8988T (cell line): Measurements from ENCODE around the gene DCDC1.
"Not testable (repeated sequence)": the region's sequence is repeated elsewhere in the genome, so short reads cannot be mapped to it uniquely, and the experiment has no call there.

Source experiments
- DNase-seq: peaks from one replicate; pipeline ENCODE4 v3.0.0; 2011

The DCDC1 gene

GRCh38 chr11:31325160-31325559 is 44.4 kb downstream of the DCDC1 start:
- DNase-seq = no peak

DNA sequence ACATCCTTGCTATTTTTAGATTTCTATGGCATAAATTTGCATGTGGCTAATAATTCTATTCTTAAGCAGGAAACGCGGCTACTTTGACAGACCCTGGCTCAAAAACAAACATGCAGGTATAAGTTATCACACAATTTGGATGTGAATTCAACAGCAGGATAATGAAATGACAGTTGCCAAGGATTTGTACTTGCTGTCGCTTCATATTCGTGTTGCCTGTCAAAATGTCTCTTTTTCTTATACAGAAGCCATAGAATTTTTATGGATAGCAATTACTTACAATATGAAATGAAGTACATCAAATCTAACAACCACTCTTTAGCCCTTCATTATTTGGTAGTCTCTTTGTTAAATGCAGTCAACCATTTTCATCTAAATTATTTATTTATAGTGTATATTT is 46.4 kb downstream of the DCDC1 start:
- no peak for DNase-seq

DNA sequence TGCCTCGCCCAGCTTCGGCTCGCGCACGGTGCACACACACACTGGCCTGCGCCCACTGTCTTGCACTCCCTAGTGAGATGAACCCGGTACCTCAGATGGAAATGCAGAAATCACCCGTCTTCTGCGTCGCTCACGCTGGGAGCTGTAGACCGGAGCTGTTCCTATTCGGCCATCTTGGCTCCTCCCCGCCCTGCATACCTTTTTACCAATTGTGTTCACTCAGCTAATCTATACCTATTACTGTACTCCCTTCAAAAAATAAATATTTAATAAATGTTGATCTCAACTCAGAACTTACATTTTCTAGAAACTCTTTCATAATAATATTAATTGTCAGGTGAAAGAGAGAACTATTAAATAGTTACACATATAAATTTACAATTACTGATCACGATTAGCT is 48.0 kb downstream of the DCDC1 start:
- DNase-seq = not testable (repeated sequence)

GRCh38 chr11:31303644-31304180 is 65.8 kb downstream of the DCDC1 start:
- DNase-seq = no peak

DNA sequence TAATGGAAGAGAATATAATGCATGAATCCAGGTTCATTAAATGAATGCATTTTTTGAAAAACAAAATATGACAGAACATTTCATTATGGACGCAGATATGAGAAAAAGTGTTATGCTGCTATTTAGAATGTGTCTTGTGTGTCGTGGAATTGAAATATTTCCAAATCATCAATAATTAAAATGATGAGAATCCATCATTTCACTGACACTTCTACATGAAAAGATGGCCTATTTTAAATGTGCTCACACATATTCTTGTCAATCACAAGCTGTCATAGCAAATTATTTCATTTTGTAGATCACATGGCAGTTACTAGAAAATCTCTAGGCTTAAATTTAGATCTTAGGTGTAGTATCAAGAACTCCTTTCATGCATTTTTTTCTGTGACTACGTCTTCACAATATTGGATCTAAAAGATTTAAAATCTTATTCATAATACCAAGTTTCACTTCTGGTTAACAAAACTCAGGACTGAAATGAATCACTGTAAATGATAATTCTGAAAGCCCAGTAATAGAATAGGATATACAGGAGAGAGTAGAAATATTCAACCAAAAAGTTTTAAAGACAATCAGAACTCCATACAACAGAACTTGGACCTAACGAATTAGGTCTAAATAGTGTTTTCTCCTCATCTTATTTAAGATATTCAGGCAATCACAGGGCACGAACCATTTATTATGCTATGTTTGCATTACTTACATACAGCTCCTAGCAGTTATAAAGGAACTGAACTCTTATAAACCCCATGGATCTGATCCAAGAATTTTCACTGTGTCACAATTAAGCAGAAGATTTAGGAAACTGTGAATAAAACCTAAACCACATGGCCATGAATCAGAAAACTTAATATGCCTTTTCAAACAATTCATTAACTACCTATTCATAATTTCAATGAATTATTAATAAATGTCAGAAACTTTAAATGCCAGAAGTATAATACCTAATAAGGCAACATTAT is 67.7 kb downstream of the DCDC1 start:
- DNase-seq = no peak

GRCh38 chr11:31295308-31295707 is 74.2 kb downstream of the DCDC1 start:
- DNase-seq = no peak

GRCh38 chr11:31273527-31273926 is 96.0 kb downstream of the DCDC1 start:
- DNase-seq = not testable (repeated sequence)

- no peak for DNase-seq
These were observed 101.8 kb downstream of the DCDC1 start for GRCh38 chr11:31267720-31268119.

- no peak for DNase-seq
These were observed 104.7 kb downstream of the DCDC1 start for GRCh38 chr11:31264834-31265233.

GRCh38 chr11:31262761-31263160 is 106.8 kb downstream of the DCDC1 start:
- DNase-seq = no peak

DNA sequence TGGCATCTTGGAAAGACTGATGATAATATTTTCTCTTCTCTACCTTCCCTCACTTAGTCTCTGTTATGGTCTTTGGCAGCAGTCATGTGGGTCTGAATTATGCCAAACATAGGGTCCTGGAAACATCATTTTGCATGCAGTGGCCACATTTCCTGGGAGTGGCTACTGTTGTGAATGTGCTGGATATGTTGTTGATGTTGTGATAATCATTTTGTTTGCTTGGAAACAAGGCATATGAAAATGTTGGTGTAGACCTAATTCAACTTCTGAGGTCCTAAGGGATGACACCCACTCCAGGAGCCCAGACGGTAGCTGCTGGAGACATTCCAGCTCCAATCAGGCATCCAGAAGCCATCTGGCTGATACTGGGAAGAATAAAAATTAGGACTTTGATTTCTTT is 109.7 kb downstream of the DCDC1 start:
- no peak for DNase-seq

- no peak for DNase-seq
These were observed 115.1 kb downstream of the DCDC1 start for GRCh38 chr11:31254415-31254814.

- no peak for DNase-seq
These were observed 120.8 kb downstream of the DCDC1 start for GRCh38 chr11:31248768-31249167.

- no peak for DNase-seq
These were observed 122.2 kb downstream of the DCDC1 start for GRCh38 chr11:31247321-31247720.

DNA sequence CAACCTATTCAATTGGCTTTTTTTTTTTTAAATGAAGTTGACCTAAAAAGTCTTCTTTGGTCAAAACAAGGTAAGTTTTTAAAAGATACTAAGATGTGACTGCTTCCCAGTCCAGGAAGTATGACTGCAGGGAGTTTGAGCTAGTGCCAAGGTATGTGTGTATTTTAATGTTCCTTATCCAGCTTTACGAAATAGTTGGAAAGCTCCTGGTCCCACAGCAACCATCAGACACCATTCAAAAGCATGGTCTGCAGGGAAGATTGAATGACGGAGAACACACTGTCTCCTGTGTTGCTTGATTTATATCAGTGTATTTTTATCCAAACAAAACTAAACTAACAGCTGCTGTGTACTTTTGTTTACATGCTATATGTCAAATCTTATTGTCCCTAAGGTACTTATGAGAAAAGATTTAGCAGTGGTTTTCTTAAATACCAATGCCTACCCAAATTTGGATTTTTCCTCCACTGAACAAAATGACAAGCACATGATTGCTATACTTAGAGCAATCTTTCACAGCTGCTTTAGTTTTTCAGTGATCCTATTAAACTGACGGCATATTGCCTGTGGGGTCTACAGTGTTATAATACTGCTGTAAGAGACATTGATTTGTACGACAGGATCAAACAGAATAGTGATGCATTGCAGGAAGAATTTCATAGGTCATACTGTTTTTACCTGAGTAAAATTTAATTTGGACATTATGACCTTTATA is 122.9 kb downstream of the DCDC1 start:
- DNase-seq = no peak

DNA sequence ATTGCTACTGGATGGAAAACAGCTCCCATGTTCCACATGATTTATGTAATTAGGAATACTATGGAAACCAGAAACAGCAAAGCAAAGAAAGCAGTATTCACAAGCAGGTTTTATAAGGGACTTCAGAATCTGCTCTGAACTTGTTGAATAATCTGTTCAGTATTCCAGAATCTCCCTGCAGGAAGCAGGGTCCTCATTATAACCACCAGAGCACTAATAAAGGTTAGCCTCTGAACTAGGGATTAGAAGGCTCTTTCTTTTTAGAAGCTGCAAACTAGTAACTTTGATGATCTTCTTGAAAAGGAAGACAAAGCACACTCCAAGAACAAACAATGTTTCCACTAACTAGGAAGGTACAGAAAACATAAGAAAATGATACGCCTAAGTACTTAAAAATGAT is 125.8 kb downstream of the DCDC1 start:
- DNase-seq = no peak

- DNase-seq = no peak
These were observed 129.1 kb downstream of the DCDC1 start for GRCh38 chr11:31240340-31240904.

DNA sequence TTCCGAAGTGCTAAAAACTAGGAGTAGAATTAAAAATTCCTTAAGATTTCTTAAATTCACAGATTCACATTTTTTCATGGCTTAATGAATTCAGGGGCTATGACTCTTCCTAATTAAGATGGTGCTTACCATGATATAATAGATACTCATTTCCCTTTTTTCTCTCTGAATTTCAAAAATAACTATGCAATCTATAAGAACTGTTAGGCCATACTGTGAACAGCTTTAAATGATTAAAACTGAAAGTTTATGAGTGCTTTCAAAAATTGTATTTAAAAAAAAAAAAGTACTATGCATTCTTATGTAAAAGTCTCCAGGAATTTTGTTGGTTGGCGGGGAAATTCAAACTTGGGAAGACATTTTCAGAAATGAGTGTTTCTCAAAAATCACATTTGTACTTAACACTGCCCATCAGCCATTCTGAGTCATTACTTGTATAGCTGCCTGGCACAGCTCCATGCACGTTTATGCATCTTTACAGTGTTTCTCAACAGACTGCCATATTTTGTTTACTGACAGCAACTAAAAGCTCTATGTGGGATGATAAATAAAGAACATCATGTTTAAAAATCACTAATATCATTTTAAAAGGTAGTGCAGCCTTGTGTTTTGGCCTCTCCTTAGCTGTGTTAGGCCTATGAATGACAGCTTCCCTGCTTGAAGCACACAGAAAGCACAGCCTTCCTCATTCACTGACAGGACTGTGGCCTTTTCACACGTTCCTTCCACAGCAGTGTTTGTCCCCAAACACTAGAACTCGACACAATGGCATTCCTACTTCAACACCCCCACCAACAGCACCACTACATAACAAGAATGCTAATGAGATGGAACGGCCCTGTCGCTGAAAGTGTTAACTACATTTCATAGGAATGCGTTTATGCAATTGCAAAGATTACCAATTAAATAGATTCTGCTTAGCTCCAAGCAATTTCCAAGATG is 131.4 kb downstream of the DCDC1 start:
- DNase-seq = no peak

DNA sequence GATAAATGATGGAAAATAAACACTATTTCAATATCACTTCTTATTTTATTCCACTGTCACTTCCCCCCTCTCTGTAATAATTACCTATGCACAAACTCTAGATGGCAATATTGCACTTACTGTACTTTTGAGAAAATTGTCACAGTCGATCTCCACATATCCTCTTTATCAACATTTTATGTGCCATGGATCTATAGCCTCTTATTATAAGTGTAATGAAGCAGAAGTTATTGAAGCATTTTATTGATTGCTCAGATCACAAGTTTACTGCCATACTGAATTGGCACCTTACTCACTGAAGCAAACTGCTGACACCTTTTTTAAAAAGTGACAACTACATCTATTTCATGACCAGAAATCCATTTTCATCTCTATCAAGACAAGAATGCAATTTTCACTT is 133.4 kb downstream of the DCDC1 start:
- no peak for DNase-seq

DNA sequence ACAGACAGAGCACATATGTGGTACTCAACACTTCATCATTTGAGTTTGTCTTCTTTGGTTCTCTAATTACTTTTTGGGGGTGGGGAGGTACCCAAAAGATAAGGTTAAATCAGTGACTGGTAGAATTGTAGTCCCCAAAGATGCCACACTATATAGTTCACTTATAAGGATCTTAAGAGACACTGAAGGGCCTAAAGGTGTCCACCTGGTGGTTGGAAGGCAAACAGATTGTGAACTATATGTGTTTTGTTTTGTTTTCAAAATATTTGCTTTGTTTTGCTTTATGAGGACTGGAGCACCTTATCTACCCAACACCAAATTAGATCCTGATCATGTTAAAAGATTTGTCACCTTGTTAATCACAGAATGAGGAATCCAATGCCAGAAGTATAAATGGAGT is 136.1 kb downstream of the DCDC1 start:
- no peak for DNase-seq

DNA sequence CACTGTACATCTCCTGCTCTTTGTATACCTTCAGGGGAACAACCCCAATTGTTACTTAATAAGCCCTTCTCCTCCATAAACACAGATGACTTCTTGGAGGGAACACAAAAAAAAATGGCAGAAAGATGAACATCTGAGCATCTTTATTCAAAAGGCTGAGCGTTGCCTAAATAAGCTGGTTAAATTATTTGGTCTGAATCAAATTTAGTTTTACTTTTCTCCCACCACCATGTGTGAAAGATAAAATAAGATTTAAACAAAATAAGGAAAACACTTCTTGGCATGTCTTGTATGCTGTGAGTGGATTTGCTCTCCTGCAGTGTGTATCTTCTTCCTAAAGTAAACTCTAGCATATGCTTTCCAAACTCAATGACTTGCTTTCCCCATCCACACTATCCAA is 137.9 kb downstream of the DCDC1 start:
- DNase-seq = no peak

DNA sequence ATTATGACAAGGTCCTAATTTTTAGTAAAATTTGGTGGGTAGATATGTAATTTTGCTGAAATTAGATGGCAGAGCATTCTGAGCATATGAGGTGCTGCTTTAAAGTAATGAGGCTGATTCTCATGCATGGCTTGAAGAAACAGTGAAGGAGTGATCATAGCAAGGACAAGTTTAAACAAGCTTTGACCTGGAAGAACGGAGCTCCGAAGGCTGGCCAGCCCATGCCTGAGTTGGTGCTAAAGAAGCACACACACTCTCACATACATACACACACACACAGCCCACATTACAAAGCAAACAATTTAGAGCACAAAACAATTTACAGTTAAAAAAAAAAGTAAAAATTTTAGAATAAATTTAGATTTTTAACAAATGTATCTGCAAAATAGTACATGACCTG is 150.7 kb downstream of the DCDC1 start:
- DNase-seq = no peak
